Upper lobe of left lung (tissue), 6 donors: Measurements from ENCODE around the gene IL10RA. TPM values are rescaled to one million over a fixed set of nuclear protein-coding genes. Genes with fewer than 3 reads are reported as not detected.

Experiments
- ATAC-seq, 2 donors: fragments of 200-7000 bp; cut with Tn5 transposase; one replicate each; pipeline ENCODE4 v1.9.1; 2022; ENCODE audit warnings: mild to moderate bottlenecking in 2 of 2, moderate library complexity in 2 of 2; ENCODE audit not compliant: low FRiP score in 2 of 2
- DNase-seq, 2 donors: peaks; one replicate each; pipeline ENCODE4 v3.0.0-alpha.2; 2019 to 2020
- H3K27ac ChIP-seq, 4 donors: fragments of 200-600 bp; sonication (generic); one replicate each; pipeline ENCODE4 v1.5.1; 2016 to 2019
- H3K27me3 ChIP-seq, 4 donors: fragments of 200-600 bp; sonication (generic); one replicate each; pipeline ENCODE4 v1.5.1; 2017 to 2019
- H3K36me3 ChIP-seq, 4 donors: fragments of 200-600 bp; sonication (generic); one replicate each; pipeline ENCODE4 v1.5.1; 2016 to 2019
- H3K4me1 ChIP-seq, 4 donors: fragments of 200-600 bp; sonication (generic); one replicate each; pipeline ENCODE4 v1.5.1; 2018 to 2019
- H3K4me3 ChIP-seq, 4 donors: fragments of 200-600 bp; sonication (generic); one replicate each; pipeline ENCODE4 v1.5.1; 2017 to 2019; ENCODE audit warnings: mild to moderate bottlenecking in 2 of 4, moderate library complexity in 1 of 4
- H3K9me3 ChIP-seq, 4 donors: fragments of 200-600 bp; sonication (generic); one replicate each; pipeline ENCODE4 v1.5.1; 2018 to 2019
- EP300 ChIP-seq, 4 donors: sonication (generic); formaldehyde crosslinking; IDR thresholded peaks; one replicate each; pipeline ENCODE4 v1.5.1; 2017; ENCODE audit warnings: antibody characterized with exemption in 4 of 4, control low read depth in 2 of 4
- POLR2A ChIP-seq, 4 donors: fragments of 450-650 bp; IDR thresholded peaks; one replicate each; pipeline ENCODE4 v1.5.1; 2016 to 2017; ENCODE audit warnings: antibody characterized with exemption in 4 of 4, mild to moderate bottlenecking in 2 of 4
- POLR2AphosphoS5 ChIP-seq, 2 donors: sonication (generic); formaldehyde crosslinking; IDR thresholded peaks; one replicate each; pipeline ENCODE4 v1.5.1; 2017; ENCODE audit warnings: antibody characterized with exemption in 2 of 2
- WGBS, 2 donors: methylation state at CpG; one replicate each; pipeline ENCODE4 v1.1.5; 2017 to 2018; 5-methylcytosine and 5-hydroxymethylcytosine counted together
- total RNA-seq, 6 donors: library from RNA; depleted of rRNA in 4 of 6; stranded (reverse); fragments of >200 nt in 4 of 6; gene quantifications; one replicate each; pipeline versions ENCODE4 v1.1.0 to v1.2.1, GENCODE V29; 2016 to 2021
- TF ChIP-seq, protein P1 (sequence below), 6 experiments: fragments of 450-650 bp in 4 of 6; fragments of 200-600 bp in 2 of 6; sonication (generic) in 2 of 6; IDR thresholded peaks; one replicate each; pipeline ENCODE4 v1.5.1; 2016 to 2019; ENCODE audit warnings: antibody characterized with exemption in 6 of 6
- donor health status: DM: no; HTN: no; CAD: no; lungs with moderate emphysema.
- donor health status: DM: no; HTN: yes; CAD: no; lungs with severe emphysema.

The IL10RA gene
- total RNA-seq, 6 donors from 2014 or later: 30.7 to 139 (median 46.1) TPM

DNA sequence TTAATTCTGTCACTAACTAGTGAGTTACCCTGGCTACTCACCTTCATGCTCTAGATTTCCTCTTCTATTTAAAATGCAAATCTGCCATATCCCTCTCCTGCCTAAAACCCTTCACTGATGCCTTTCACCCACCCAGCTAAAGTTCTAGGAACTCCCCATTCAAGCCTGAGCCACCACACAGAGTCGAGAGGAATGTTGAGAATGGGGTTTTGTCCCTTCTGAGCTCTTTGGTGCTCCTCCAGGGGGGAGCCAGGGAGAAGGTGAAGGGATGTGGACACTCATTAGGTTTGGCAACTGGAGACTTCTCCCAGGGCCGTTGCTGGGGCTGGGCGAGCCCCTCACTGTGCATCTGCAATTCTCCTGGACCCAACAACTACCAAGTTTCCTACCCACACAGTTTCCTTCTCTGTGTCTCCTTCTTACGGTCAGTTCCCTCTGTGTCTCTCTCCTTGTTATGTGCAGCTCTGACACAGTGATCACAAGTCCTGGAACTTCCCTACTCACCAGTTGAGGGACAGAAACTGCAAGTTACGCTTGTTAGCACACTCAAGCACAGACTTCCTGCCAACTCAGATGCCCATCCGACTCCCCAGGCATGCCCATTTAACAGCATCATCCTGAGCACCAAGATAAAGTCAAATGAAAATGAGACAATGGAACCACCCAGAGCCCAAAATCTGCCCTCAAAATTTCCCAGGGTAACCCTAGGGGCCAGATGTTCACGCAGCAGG lies 6.5 kb upstream of the IL10RA start:
- WGBS, 2 donors: 69 to 74% methylated on average over 7 of the region's 7 CpGs
- Histone ChIP-seq H3K36me3 (no peaks in the 10 kb centered on the region), H3K27ac (peak overlapping the region; percentile 22 to 60 (median 44)), H3K4me1 (peaks cover 8 to 27% (median 11%) of the 10 kb centered on the region in 4 donors), H3K4me3 (no peak overlapping the region), H3K27me3 (no peaks in the 10 kb centered on the region), H3K9me3 (no peaks in the 10 kb centered on the region)
- ATAC-seq: peak; percentile 42 to 84
- peak in 1 of 2 donors; percentile 57 for DNase-seq
- TF ChIP-seq, protein P1, sequence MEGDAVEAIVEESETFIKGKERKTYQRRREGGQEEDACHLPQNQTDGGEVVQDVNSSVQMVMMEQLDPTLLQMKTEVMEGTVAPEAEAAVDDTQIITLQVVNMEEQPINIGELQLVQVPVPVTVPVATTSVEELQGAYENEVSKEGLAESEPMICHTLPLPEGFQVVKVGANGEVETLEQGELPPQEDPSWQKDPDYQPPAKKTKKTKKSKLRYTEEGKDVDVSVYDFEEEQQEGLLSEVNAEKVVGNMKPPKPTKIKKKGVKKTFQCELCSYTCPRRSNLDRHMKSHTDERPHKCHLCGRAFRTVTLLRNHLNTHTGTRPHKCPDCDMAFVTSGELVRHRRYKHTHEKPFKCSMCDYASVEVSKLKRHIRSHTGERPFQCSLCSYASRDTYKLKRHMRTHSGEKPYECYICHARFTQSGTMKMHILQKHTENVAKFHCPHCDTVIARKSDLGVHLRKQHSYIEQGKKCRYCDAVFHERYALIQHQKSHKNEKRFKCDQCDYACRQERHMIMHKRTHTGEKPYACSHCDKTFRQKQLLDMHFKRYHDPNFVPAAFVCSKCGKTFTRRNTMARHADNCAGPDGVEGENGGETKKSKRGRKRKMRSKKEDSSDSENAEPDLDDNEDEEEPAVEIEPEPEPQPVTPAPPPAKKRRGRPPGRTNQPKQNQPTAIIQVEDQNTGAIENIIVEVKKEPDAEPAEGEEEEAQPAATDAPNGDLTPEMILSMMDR (IDR thresholded peaks at IDR 0.05): no peak
- TF ChIP-seq EP300 (IDR thresholded peaks at IDR 0.05) (no peak), POLR2AphosphoS5 (IDR thresholded peaks at IDR 0.05) (peak in 1 of 2 donors; percentile 27), POLR2A (IDR thresholded peaks at IDR 0.05) (peak in 1 of 4 donors; percentile 67)

GRCh38 chr11:117980280-117980679 lies 5.9 kb upstream of the IL10RA start:
- WGBS, 2 donors: 20 to 59% methylated on average over 2 of the region's 2 CpGs
- no peak for ATAC-seq
- H3K27ac ChIP-seq: peak overlapping the region in 2 of 4 donors; percentile 45 to 60

GRCh38 chr11:117980720-117981119 lies 5.5 kb upstream of the IL10RA start:
- no peaks in the 10 kb centered on the region for H3K27me3 ChIP-seq
- no peak overlapping the region for H3K4me3 ChIP-seq
- H3K4me1 ChIP-seq: peaks cover 9 to 27% (median 12%) of the 10 kb centered on the region in 4 donors
- WGBS, 2 donors: 81 to 97% methylated on average over 3 of the region's 3 CpGs
- ATAC-seq (peak in 1 of 2 donors; percentile 58), DNase-seq (no peak)
- H3K9me3 ChIP-seq: no peaks in the 10 kb centered on the region
- TF ChIP-seq POLR2A (IDR thresholded peaks at IDR 0.05) (no peak), POLR2AphosphoS5 (IDR thresholded peaks at IDR 0.05) (no peak), EP300 (IDR thresholded peaks at IDR 0.05) (no peak)
- TF ChIP-seq, protein P1 (IDR thresholded peaks at IDR 0.05): no peak
- H3K36me3 ChIP-seq: no peaks in the 10 kb centered on the region
- peak overlapping the region in 1 of 4 donors; percentile 60 for H3K27ac ChIP-seq

More at GRCh38 chr11:117980280-117980679, 5.9 kb upstream of the IL10RA start:
- no peaks in the 10 kb centered on the region for H3K36me3 ChIP-seq
- no peak overlapping the region for H3K4me3 ChIP-seq
- DNase-seq: no peak
- TF ChIP-seq, protein P1 (IDR thresholded peaks at IDR 0.05): no peak
- TF ChIP-seq POLR2A (IDR thresholded peaks at IDR 0.05) (no peak), POLR2AphosphoS5 (IDR thresholded peaks at IDR 0.05) (no peak), EP300 (IDR thresholded peaks at IDR 0.05) (no peak)
- H3K4me1 ChIP-seq: peaks cover 8 to 27% (median 11%) of the 10 kb centered on the region in 4 donors
- H3K9me3 ChIP-seq: no peaks in the 10 kb centered on the region
- no peaks in the 10 kb centered on the region for H3K27me3 ChIP-seq

DNA sequence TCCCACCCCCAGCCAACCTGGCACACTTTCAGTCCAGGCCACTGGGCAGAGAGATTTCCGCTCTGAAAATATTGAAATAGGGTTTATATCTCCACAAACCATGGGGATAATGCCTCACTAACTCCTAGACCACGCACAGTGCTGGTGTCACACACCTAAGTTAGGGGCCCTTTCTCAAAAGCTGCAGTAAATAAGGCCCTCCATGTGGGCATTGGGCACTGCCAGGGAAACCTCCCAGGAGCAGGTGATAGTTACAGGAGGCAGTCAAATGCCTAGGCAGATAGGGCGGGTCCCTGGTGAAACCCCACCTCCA lies 3.1 kb upstream of the IL10RA start:
- Histone ChIP-seq H3K27ac (no peak overlapping the region), H3K9me3 (no peaks in the 10 kb centered on the region), H3K27me3 (no peaks in the 10 kb centered on the region), H3K4me1 (peaks cover 9 to 27% (median 23%) of the 10 kb centered on the region in 4 donors), H3K4me3 (no peak overlapping the region), H3K36me3 (no peaks in the 10 kb centered on the region)
- 94 to 95% methylated on average over 3 of the region's 3 CpGs for WGBS, 2 donors
- ATAC-seq (no peak), DNase-seq (peak in 1 of 2 donors; percentile 3)
- TF ChIP-seq EP300 (IDR thresholded peaks at IDR 0.05) (no peak), POLR2A (IDR thresholded peaks at IDR 0.05) (no peak), POLR2AphosphoS5 (IDR thresholded peaks at IDR 0.05) (no peak)
- TF ChIP-seq, protein P1 (IDR thresholded peaks at IDR 0.05): no peak

DNA sequence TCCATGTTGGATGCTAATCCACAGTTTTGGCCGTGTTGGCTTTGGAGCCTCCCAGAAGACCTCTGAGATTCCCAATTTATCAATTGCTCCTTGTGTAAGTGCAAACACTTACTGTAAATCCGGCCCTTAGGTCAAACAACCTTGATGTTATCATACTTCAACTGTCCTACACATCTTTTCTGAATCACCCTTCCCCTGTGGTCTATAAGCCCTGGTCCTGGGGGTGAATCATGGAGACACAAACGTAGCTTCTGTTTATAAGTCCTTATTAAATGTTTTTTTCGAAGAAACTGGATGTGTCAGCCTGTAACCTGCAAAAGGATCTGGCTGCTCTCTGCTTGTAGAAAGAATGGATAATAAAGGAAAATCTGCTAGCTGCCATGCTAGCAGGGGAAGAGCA lies 1.7 kb upstream of the IL10RA start:
- Histone ChIP-seq H3K9me3 (no peaks in the 10 kb centered on the region), H3K4me1 (peaks cover 3 to 21% (median 15%) of the 10 kb centered on the region in 4 donors), H3K27me3 (no peaks in the 10 kb centered on the region), H3K27ac (no peak overlapping the region), H3K4me3 (no peak overlapping the region), H3K36me3 (no peaks in the 10 kb centered on the region)
- TF ChIP-seq EP300 (IDR thresholded peaks at IDR 0.05) (no peak), POLR2A (IDR thresholded peaks at IDR 0.05) (no peak), POLR2AphosphoS5 (IDR thresholded peaks at IDR 0.05) (no peak)
- TF ChIP-seq, protein P1 (IDR thresholded peaks at IDR 0.05): no peak
- DNase-seq (no peak), ATAC-seq (no peak)
- WGBS, 2 donors: 69 to 78% methylated on average over 4 of the region's 4 CpGs
